Tongue (tissue), 2 donors: ENCODE measurements around the gene PAQR7. TPM values are rescaled to one million over a fixed set of nuclear protein-coding genes. Genes with fewer than 3 reads are reported as not detected.

Experiments used
- DNase-seq: peaks from one replicate; pipeline ENCODE4 v3.0.0-alpha.2; 2015
- total RNA-seq: library from RNA; depleted of rRNA; stranded (reverse); fragments of >200 nt; gene quantifications from one replicate; pipeline ENCODE4 v1.2.3, GENCODE V29; 2014

The PAQR7 gene, protein sequence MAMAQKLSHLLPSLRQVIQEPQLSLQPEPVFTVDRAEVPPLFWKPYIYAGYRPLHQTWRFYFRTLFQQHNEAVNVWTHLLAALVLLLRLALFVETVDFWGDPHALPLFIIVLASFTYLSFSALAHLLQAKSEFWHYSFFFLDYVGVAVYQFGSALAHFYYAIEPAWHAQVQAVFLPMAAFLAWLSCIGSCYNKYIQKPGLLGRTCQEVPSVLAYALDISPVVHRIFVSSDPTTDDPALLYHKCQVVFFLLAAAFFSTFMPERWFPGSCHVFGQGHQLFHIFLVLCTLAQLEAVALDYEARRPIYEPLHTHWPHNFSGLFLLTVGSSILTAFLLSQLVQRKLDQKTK
- 6.5 TPM for total RNA-seq

DNA sequence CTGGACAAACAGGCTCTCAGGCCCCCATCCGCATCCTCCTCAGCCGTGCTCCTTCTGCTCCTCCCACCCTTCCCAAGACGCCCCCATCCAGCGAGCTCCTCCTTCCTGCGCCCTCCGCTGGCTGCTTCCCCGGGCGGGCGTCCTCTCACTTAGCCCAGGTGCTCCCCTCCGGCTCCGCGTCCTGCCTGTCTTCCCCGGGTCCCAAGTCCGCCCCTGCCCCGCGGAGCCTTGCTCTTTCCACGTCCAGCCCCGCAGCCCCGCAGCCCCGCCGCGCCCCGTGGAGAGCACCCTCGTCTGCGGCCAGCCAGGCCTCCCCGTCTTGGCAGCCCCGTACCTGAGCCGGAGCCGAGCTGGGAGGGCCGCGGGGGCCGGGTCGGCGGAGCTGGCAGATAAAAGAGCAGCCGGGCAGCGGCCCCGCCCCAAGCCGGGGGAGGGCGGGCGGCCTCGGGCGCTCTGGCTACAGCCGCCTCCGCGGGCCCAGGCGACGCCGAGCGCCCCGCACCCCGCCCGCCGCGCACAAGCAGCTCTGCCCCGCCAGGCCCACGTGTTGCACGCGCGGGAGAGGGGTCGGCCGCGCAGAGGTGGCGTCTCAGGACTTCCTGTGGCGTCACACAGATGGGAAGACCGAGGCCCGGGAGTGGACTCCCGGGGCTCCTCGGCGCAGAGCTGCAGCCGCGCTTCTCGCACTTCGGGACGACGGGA lies at the start of gene PAQR7:
Gene PAQR7 (minus strand): TSS at position 555 of the 702 bp plus-strand sequence. CDS start 11,869 bp downstream, outside the sequence.
- peak; percentile 87 for DNase-seq

DNA sequence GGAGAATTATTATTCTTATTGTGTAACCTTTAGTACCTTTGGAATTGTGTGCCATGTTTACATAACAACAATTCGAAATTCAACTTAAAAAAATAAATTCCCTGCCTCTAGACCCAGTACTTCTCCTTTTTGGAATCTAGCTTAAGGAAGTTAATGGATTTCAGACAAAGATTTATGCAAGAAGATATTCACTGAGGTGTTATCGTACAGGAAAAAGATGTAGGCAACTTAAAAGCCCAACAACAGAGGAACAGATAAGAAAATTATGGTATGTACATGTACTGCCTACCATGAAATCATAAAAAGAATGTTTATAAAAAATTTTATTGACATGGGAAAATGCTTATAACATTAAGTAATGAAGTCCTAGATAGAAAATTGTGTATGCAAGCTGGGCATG lies 48.9 kb upstream of the PAQR7 start:
- DNase-seq = no peak

DNA sequence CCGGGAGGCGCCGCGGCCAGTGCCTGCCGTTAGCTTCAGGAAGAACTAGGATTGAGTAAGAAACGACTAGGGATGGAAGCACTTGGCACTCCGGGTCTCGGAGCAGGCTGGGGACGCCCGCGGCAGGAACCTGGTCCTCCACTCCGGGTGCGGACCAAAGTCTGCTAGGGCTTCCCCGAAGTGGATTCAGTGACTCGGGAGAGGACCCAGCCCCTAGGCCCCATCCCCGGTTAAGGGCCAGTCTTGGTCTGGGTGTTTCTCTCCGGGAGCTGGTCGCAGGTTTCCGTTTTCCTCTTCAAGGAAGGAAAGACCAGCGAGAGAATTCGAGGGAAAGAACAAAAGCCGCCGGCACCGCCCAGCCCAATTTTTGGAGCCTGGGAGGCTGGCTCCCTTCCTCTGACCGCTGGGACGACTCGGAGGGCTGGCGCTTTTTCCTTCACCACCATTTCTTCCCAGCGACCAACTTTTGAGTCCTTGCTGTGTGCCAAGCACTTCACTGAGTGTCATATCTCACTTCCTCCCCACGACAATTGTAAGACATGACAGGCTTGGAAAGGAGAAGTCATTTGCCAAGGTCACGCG lies 47.6 kb upstream of the PAQR7 start:
- peak; percentile 50 for DNase-seq

DNA sequence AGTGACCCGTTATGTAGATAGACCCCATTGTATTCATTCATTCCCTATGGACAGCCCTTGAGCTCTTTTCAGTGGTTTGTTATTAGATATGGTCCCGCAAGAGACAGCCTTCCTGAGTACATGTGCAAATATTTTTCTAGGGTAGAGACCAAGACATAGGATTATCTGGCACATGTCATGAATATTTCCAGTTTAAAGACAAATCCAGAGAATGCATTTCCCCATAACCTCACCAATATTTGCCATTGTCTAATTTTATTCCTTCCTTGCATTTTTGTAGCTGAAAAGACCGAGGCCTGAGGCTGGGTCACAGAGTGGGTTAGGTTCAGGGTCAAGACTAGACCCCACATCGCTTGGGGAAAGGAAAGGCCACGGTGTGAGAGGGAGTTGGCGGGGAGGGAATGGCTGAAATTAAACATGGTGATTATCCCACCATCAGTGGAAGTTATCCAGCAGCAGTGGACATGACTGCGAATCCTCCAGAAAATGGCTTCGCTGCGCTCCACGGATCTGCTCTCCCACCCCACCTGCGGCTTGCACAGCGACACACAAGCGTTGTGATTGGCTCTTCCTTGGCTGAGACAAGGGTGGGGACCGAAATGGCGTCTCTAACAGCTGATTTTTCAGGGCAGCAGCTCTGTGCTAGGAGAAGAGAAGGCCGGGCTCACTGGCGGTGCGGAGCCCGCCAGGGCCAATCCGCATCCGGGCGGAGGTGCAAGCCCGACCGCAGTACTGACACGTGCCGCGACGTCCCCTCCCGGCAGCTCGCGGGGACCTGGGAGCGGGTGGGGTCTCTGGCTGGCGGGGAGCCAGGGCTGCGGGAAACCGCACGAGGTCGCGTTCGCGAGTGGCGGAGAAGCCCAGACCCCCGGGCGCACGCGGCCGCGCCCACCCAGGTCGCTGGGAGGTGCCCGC lies 46.8 kb upstream of the PAQR7 start:
- DNase-seq = peak; percentile 75

DNA sequence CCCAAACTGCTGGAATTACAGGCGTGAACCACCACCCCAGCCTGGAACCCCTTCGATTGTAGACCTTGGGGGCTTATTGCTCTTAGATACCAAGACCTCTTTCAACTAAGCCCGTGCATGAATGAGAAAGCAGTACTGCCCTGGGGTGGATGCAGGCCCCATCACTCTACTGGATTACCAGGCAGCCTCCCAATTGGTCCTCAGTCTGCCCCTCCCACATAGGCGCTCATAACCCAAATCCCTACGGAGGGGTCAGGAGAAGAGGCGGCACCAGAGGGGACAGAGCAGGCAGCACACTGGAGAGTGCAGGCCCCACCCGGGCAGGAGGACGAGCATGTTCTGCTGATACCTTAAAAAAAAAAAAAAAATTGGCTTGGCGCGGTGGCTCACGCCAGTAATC lies 43.1 kb upstream of the PAQR7 start:
- no peak for DNase-seq

DNA sequence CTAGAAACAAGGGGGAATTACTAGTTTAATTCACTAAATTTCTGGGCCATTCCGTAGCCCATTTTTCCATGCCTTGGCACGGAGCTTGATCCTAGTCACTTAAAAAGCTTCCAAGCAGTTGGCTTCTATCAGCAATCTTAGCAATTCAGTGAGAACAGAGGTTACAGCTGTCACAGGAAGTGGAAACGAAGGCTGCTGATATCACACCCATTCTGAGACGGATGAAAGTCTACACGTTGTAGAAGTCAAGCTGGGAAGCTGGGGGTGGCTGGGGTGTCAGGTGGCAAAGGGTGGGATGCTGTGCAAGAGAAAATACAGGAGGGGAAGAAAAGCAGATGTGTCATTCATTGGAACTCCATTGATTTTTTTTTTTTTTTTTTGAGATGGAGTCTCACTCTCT lies 42.5 kb upstream of the PAQR7 start:
- DNase-seq = peak; percentile 66

DNA sequence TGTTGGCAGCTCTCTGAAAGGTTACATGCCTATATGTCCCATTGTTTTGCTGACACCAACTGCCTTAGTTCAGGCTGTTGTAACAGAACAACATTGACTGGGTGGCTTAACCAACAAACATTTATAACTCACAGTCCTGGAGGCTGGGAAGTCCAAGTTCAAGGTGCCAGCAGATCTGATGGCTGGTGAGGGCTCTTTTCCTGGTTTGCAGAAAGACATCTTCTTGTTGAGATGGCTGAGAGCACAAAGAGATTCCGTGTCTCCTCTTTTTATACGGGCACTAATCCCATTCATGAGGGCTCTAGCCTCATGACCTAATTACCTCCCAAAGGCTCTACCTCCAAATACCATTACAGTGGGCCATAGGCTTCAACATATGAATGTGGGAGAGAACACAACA lies 41.0 kb upstream of the PAQR7 start:
- DNase-seq = no peak

DNA sequence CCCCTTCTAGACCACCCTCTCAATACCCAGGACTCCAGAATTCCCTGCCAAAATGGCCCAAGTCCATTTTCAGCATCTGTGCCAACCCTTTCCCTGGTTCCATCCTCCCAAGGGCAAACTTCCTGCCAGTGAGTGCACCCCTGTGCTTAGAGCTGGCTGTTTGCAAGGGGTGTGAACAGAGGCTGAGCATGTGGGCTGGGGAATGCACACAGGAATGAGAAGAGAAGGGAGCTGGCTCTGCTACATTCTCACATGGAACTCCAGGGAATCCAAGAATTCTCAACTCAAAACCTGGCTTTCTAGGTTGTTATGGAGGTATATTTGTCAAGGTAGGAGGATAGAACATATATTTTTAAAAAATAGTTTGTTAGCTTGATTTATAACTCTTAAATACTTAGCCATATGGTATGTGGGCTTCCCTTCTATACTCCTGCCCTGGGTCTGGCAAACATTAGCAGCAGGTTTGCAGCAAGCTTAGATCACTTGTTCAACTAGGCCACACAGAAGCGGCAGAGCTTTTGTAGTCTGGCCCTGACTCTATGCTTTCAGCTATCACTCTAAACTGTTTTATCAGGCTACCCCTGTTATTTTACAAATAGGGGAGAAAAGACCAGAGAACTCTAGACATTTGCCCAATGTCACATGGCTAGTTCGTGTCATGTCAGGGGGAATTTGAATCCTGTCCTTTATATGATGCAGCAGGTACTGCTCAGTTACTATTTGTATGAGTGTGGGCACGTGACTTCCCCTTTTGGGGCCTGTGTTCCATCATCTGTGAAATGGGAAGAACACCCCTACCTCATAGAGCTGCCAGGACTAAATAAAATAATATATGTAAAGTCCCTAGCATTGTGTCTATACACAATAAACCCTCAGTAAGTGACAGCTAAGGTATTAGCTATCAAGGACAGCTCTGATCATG lies 38.8 kb upstream of the PAQR7 start:
- no peak for DNase-seq

DNA sequence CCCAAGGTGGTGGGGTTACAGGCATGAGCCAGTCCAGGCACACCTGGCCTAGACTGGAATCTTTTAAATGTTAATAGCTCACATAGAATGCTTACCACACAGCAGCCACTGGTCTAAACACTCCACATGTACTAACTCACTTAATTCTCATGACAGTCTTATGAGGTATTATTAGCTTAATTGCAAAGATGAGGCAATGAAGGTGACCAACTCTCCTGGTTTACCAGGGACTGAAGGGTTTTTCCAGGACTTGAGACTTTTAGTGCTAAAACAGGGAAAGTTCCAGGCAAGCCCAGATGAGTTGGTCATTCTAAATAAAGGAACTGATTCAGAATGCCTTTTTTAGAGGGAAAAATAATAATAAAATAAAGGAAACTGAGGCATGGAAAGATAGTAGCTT lies 37.7 kb upstream of the PAQR7 start:
- DNase-seq = no peak

DNA sequence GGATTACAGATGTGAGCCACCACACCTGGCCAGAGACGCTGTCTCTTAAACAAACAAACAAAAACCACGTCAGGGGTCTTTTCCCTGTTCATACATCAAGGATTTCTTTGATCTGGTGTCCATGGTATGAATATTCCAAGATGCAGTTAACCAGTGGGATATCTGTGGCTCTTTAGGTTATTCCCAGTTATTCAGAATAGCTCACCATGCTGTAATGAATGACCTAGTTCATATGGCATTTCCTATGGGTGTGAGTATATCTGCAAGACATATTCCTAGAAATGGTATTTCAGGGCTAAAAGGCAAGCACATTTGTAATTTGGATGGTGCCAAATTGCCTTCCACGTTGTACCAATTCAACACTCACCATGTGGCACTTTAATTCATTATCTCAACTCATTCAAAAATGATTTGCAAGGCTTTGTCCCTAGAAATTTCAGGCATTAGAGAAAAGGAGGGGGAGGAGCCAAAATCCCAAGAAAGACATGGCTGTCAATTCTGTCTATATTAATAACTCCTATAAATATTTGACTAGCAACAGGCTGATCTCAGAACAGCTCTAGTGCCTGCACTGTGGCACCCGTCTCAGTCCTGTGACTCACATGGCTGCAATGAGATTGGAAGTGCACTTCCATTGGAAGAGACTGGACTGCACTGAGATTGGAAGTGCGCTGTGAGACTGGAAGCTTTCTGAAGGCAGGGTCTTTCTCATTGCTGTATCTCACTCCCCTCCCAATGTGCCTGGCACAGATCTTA lies 36.7 kb upstream of the PAQR7 start:
- DNase-seq = no peak

DNA sequence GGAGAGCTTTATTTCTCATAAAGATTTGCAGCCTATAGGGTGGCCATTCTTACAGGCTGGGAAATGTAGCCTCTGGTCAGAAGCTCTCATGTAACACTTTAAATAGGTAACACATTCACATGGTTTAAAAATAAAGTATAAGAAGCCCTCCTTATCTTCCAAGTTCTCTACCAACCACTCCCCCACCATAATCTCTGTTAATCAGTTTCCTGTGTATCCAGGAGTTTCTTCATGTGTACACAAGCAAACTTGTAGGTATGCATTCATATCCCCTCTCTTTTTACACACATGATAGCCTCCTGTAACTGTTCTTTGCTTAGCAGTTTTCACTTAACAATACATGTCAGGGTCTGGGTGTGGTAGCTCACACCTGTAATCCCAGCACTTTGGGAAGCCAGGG lies 35.7 kb upstream of the PAQR7 start:
- no peak for DNase-seq

DNA sequence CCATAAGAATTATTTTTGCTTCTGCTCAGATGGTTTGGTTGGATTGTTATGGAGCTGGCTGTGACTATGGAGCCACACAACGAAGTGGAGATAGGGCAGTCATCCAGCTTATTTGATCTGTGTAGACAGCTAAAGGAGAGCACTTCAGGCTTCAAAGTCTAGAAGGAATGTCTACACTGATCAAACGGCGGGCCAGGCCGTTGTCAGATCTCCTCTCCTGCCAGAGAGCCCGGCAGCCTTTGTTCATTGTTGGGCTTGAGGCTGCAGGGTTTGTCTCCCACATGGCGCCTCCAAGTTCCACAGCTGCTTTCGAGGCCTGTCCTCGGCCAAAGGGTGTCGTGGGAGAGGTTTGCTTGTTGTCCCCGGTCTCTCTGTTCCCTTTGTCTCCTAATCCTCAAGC lies 33.5 kb upstream of the PAQR7 start:
- no peak for DNase-seq

DNA sequence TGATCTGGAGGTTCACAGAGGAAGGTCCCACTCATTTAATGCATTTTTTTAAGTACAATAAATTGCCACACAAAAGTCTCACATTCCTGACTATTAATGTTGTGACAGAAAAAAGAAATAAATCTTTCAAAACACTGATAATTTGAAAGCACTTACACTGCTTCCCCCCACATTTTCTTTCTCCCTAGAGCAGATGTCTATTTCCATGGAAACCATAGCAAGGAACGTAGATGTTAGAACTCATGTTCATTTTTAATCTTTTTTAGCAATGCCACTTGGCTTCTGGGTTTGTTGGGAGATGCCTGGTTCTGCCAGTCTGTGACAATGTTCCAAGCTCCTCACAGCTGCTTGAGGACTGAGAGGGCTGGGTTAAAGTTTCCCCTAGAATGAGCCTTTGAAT lies 32.7 kb upstream of the PAQR7 start:
- no peak for DNase-seq

DNA sequence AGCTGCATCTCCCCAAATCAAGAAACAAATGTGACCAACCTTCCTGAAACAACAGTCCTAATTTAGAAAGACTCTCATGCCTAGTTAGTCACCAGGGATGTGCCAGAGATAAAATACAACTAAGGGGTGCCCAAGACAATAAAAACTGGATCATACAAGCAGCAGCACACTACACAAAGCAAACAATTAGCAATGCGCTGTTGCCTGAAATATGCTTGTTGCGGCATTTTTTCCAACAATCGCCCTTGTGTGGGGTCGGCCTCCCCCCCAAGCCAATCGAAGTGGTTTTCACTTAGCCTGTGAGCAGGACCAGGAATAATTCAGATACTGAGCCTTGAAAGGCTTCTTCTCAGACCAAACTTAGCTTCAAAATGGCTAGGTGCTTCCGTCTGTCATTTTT lies 32.1 kb upstream of the PAQR7 start:
- DNase-seq = no peak

DNA sequence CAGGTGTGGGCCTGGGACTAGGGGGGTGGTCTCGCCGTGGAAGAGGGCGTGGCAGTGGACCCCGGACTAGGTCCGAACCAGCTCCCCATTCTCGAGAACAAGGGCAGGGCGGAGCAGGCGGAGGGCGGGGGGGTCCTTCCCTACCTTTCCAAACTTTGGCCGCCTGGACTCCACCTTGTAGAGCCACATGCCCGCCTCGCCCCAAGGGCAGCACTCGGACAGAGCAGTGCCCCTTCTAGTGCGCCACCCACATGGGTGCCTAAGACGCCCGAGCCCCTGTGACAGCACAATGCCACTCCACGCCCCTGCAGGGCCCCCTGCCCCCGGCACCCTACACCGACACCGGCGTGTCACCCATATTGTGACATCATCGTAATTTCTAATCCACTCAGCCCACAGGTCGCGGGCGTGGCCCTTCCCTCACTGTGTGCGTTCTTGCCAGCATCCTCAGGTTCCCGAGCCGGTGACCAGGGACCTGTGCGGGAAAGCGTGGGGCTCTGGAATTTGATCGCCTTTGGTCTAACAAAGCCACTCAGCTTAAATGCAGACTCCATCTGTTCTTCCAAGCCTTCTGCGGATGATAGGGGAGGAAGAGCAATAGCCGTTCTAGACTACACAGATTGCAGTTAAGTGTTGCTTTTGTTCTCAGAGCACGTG lies 31.3 kb upstream of the PAQR7 start:
- DNase-seq = peak; percentile 42

DNA sequence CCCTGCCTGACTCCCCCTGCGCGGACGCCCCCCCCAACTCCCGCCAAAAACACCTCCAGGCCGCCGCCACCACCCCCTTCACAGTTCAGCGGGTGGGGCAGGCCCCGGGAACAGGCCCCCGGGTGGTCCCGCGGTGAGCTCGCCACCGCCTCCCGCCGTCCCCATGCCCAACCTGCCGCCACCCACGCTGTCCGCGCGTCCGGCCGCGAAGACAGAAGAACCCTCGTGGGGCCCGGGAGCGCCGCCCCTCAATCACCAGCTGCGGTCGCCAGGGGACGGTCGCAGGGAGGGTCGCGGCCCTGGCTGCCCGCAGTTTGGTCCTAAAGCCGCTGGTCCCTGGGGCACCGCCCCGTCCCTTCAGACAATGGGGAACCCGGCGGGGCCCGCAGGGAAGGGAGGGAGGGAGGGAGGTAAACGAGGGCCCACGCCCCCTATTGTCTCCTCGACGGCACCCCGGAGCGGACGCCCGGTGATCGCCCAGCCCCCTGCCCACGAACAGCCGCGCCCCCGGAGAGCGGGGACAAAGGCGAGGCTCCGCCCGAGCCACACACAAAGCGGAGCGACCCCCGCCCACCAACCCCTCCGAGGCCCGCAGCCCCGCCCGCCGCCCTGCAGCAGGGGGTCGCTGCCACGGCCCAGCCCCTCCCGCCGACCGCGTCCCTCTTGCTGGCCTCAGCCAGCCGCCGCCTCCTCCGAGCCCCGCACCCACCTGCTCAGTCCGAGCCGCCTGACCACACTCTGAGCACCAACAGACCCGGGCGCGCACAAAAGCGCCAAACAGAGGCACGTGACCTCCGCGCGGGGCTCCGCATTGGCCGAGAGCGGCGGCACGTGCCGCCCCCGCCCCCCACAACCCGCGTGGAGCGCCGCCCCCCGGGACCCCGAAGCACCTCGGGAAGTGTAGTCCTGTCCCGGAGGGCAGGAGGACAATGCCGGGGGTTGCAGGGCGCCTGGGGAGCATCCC lies 30.5 kb upstream of the PAQR7 start, which contains the start of gene STMN1:
Gene STMN1 (minus strand): TSS at position 740 of the 964 bp plus-strand sequence. CDS start 1,743 bp downstream, outside the sequence.
- peak; percentile 98 for DNase-seq

DNA sequence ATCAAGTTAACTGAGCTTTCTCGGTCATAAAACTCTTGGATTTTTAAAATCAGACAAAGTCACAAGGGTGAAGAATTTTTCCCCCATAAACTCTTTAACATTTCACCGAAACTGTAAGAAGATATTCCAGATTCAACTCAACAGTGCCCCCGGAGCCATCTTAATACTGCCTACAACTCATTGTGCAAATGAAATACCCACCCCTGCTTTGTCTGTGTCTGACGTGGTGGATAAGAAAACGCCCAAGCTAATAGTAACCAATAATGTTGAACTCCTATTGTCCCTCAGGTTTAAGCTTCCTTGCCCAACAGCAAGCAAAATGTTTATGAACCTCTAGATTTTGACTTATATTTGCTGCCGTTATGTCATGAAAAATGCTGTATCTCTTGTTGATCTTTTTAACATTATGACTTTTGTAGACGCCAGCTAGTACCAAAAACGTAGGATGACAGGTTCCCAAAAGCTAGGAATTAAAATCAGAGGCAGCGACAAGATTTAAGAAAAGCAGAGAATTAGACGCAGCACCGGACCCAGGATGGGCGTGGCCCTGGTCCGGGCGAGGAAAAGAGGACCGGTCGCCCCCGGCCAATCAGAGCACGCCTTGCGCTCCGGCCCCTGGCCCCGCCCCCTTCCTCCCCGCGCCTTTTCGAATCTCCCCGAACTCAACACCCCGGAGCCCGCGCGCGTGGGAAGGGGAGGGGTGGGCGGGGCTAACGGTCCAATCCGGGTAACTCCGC lies 29.6 kb upstream of the PAQR7 start:
- DNase-seq = peak; percentile 98

DNA sequence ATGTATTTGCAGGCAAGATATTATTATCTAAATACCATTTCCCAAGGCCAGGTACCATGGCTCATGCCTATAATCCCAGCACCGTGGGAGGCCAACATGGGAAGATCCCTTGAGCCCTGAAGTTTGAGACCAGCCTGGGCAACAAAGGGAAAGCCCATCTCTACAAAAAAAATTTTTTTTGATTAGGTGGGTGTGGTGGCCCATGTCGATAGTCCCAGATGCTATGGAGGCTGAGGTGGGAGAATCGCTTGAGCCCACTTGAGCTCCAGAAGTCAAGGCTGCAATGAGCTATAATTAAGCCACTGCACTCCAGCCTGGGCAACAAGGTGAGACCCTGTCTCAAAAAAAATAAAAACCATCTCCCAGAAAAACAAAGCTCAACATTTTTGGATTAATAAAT lies 28.5 kb upstream of the PAQR7 start:
- DNase-seq = no peak
